Breast epithelium (tissue), 3 donors: ENCODE data around the gene PC.

Experiments
- CTCF ChIP-seq, 3 donors: fragments of 450-650 bp; IDR thresholded peaks; one replicate each; pipeline ENCODE4 v1.5.1; 2016 to 2017; ENCODE audit warnings: antibody characterized with exemption in 3 of 3, mild to moderate bottlenecking in 3 of 3, moderate library complexity in 3 of 3
- POLR2AphosphoS5 ChIP-seq, 3 donors: sonication (generic); formaldehyde crosslinking; IDR thresholded peaks; one replicate each; pipeline ENCODE4 v1.6.1; 2017; ENCODE audit warnings: antibody characterized with exemption in 3 of 3

GRCh38 chr11:66853242-66854229, 104.6 kb downstream of the PC start:
- no peak for TF ChIP-seq CTCF (IDR thresholded peaks at IDR 0.05)
- TF ChIP-seq POLR2AphosphoS5 (IDR thresholded peaks at IDR 0.05) = no peak
